OCI-LY7 (cell line): ENCODE data around the gene TMTC2. TPM values are rescaled to one million over a fixed set of nuclear protein-coding genes. Genes with fewer than 3 reads are reported as not detected.

Experiments
- BruUV-seq: library from RNA; stranded (reverse); fragments of 400-500 nt; replicated peaks from 2 replicates; lab custom pipeline; 2021; lab: Mats Ljungman, UMichigan
- CTCF ChIA-PET: fragments of 300-600 bp; sonication (Branson Sonifier 250); formaldehyde crosslinking; loops from one replicate; lab custom pipeline; 2022; ENCODE audit warnings: antibody characterized with exemption; ENCODE audit not compliant: unreplicated experiment; lab: Charles Lee
- POLR2A ChIA-PET: fragments of 300-600 bp; sonication (Branson Sonifier 250); formaldehyde crosslinking; loops from one replicate; lab custom pipeline; 2022; ENCODE audit warnings: antibody characterized with exemption; lab: Charles Lee
- DNase-seq: peaks from one replicate; pipeline ENCODE4 v3.0.0-alpha.2; 2015; ENCODE audit warnings: low spot score
- H2AFZ ChIP-seq: fragments of 200-600 bp; sonication (generic), shearing (Covaris generic); 2 replicates; pipeline ENCODE4 v1.6.1; 2014; ENCODE audit warnings: mild to moderate bottlenecking, antibody characterized with exemption, low read length, moderate library complexity
- H3K27ac ChIP-seq: fragments of 200-600 bp; sonication (generic); 2 replicates; pipeline ENCODE4 v1.5.1; 2014; ENCODE audit warnings: mixed run types, low read depth, mild to moderate bottlenecking, moderate library complexity, low read length, inconsistent platforms; ENCODE audit not compliant: poor library complexity, severe bottlenecking
- H3K36me3 ChIP-seq: fragments of 200-600 bp; sonication (generic); 2 replicates; pipeline ENCODE4 v1.6.1; 2014; ENCODE audit warnings: mild to moderate bottlenecking, antibody characterized with exemption, low read length, moderate library complexity, mixed read lengths; ENCODE audit not compliant: insufficient read depth
- H3K4me1 ChIP-seq: fragments of 200-600 bp; sonication (generic); 2 replicates; pipeline ENCODE4 v1.5.1; 2014; ENCODE audit warnings: mild to moderate bottlenecking, low read length; ENCODE audit not compliant: insufficient read depth, poor library complexity, severe bottlenecking
- H3K4me2 ChIP-seq: fragments of 200-600 bp; sonication (generic); 2 replicates; pipeline ENCODE4 v1.6.1; 2014; ENCODE audit warnings: mild to moderate bottlenecking, low read length
- H3K4me3 ChIP-seq: fragments of 200-600 bp; sonication (generic); 2 replicates; pipeline ENCODE4 v1.5.1; 2014; ENCODE audit warnings: mild to moderate bottlenecking, low read depth, low read length; ENCODE audit not compliant: poor library complexity, severe bottlenecking
- H3K79me2 ChIP-seq: fragments of 200-600 bp; sonication (generic); 2 replicates; pipeline ENCODE4 v1.6.1; 2016; ENCODE audit warnings: low read depth, mild to moderate bottlenecking, low read length, moderate library complexity, mixed read lengths; ENCODE audit not compliant: insufficient read depth
- H3K9me2 ChIP-seq: fragments of 200-600 bp; sonication (generic); 2 replicates; pipeline ENCODE4 v1.6.1; 2016; ENCODE audit warnings: mild to moderate bottlenecking, low read length, mixed read lengths; ENCODE audit not compliant: insufficient read depth
- H3K9me3 ChIP-seq: fragments of 200-600 bp; sonication (generic); 2 replicates; pipeline ENCODE4 v1.6.1; 2014; ENCODE audit warnings: mild to moderate bottlenecking, mixed run types, low read length, mixed read lengths
- H4K20me1 ChIP-seq: fragments of 200-600 bp; sonication (generic); 2 replicates; pipeline ENCODE4 v1.6.1; 2014; ENCODE audit warnings: mild to moderate bottlenecking, antibody characterized with exemption, low read length, moderate library complexity, mixed read lengths; ENCODE audit not compliant: insufficient read depth
- EZH2phosphoT487 ChIP-seq: fragments of 200-600 bp; sonication (generic); IDR thresholded peaks from 2 replicates; pipeline ENCODE4 v1.6.1; 2018; ENCODE audit warnings: low read depth, borderline replicate concordance, mild to moderate bottlenecking, mixed run types, antibody characterized with exemption, low read length, moderate library complexity, mixed read lengths
- intact Hi-C: fragments of 100-400 bp; cut with micrococcal nuclease; formaldehyde crosslinking; loops from one replicate; pipeline ENCODE4 v1.10.0; 2022; ENCODE audit not compliant: unreplicated experiment
- total RNA-seq, 2 experiments: library from RNA; depleted of rRNA in 1 of 2; stranded (reverse); fragments of >200 nt in 1 of 2; shearing (Covaris generic) in 1 of 2; gene quantifications; 2 replicates each; pipeline ENCODE4 v1.2.3, GENCODE V29; 2014 to 2022
- TF ChIP-seq, protein P1 (sequence below): fragments of 200-600 bp; sonication (generic); conservative IDR thresholded peaks from 2 replicates; pipeline ENCODE4 v1.5.1; 2014; ENCODE audit warnings: mild to moderate bottlenecking, antibody characterized with exemption, low read length, moderate library complexity, mixed read lengths

The TMTC2 gene
- total RNA-seq, 2 experiments from 2014 or later = 5.6 to 8.1 TPM

DNA sequence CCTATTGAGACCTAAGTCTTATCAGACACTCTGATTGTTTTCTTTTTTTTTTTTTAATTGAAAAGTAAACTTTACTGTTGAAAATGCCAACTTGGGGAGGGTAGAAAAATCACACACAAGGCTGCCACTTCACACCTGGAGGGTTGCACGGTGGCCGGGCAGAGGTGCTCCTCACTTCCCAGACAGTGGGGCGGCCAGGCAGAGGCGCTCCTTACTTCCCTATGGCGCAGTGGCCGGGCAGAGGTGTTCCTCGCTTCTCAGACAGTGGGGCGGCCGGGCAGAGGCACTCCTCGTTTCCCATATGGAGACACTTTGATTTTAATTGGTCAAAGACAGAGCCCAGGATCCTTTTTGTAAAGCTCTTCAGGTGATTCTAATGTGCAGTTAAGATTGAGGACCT is 399.3 kb downstream of the TMTC2 start:
- no peaks in the 10 kb centered on the region for H3K79me2 ChIP-seq
- ChIA-PET POLR2A (interaction anchor here (0.5 kb wide), 1 partner anchor 359 kb away, joined by 5 read pairs; no protein-coding TSS in a partner anchor), CTCF (no interaction called here)
- H3K4me2 ChIP-seq = no peak overlapping the region
- no TSS peak for BruUV-seq
- no peak for DNase-seq
- no peak overlapping the region for H2AFZ ChIP-seq
- no peak overlapping the region for H3K4me3 ChIP-seq
- no peaks in the 10 kb centered on the region for H3K9me2 ChIP-seq
- H3K9me3 ChIP-seq = no peaks in the 10 kb centered on the region
- intact Hi-C loops = no loop called here
- no peaks in the 10 kb centered on the region for H3K36me3 ChIP-seq
- H4K20me1 ChIP-seq = no peaks in the 10 kb centered on the region
- TF ChIP-seq, protein P1, sequence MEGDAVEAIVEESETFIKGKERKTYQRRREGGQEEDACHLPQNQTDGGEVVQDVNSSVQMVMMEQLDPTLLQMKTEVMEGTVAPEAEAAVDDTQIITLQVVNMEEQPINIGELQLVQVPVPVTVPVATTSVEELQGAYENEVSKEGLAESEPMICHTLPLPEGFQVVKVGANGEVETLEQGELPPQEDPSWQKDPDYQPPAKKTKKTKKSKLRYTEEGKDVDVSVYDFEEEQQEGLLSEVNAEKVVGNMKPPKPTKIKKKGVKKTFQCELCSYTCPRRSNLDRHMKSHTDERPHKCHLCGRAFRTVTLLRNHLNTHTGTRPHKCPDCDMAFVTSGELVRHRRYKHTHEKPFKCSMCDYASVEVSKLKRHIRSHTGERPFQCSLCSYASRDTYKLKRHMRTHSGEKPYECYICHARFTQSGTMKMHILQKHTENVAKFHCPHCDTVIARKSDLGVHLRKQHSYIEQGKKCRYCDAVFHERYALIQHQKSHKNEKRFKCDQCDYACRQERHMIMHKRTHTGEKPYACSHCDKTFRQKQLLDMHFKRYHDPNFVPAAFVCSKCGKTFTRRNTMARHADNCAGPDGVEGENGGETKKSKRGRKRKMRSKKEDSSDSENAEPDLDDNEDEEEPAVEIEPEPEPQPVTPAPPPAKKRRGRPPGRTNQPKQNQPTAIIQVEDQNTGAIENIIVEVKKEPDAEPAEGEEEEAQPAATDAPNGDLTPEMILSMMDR = no peak
- TF ChIP-seq EZH2phosphoT487 = no peak
- H3K27ac ChIP-seq = no peak overlapping the region
- no peaks in the 10 kb centered on the region for H3K4me1 ChIP-seq

- no peak overlapping the region for H2AFZ ChIP-seq
- no peak overlapping the region for H3K4me3 ChIP-seq
- no TSS peak for BruUV-seq
- POLR2A ChIA-PET = interaction anchor here (0.7 kb wide), 1 partner anchor 41 kb away, joined by 4 read pairs; no protein-coding TSS in a partner anchor
- H3K36me3 ChIP-seq = no peaks in the 10 kb centered on the region
- no peaks in the 10 kb centered on the region for H3K9me3 ChIP-seq
- CTCF ChIA-PET = no interaction called here
- no peaks in the 10 kb centered on the region for H3K4me1 ChIP-seq
- DNase-seq = no peak
- H3K79me2 ChIP-seq = no peaks in the 10 kb centered on the region
- no peak overlapping the region for H3K27ac ChIP-seq
- intact Hi-C loops = no loop called here
- TF ChIP-seq, protein P1 = no peak
- TF ChIP-seq EZH2phosphoT487 = no peak
- H3K4me2 ChIP-seq = no peak overlapping the region
- H3K9me2 ChIP-seq = no peaks in the 10 kb centered on the region
- H4K20me1 ChIP-seq = no peaks in the 10 kb centered on the region
Measured at GRCh38 chr12:83089575-83089974, 402.9 kb downstream of the TMTC2 start.

- no peaks in the 10 kb centered on the region for H3K36me3 ChIP-seq
- no peaks in the 10 kb centered on the region for H4K20me1 ChIP-seq
- H3K4me3 ChIP-seq = no peak overlapping the region
- H3K9me2 ChIP-seq = no peaks in the 10 kb centered on the region
- no peak for DNase-seq
- no peak overlapping the region for H2AFZ ChIP-seq
- intact Hi-C loops = no loop called here
- H3K27ac ChIP-seq = no peak overlapping the region
- no peak overlapping the region for H3K4me2 ChIP-seq
- no peaks in the 10 kb centered on the region for H3K79me2 ChIP-seq
- CTCF ChIA-PET = no interaction called here
- no peaks in the 10 kb centered on the region for H3K4me1 ChIP-seq
- POLR2A ChIA-PET = no interaction called here
- no peaks in the 10 kb centered on the region for H3K9me3 ChIP-seq
- TF ChIP-seq EZH2phosphoT487 = no peak
- TF ChIP-seq, protein P1 = no peak
- BruUV-seq = no TSS peak
Measured at GRCh38 chr12:83092129-83092528, 405.4 kb downstream of the TMTC2 start.
